Chondrocyte (in vitro differentiated cells): ENCODE results near the gene IL12RB2. TPM values are rescaled to one million over a fixed set of nuclear protein-coding genes. Genes with fewer than 3 reads are reported as not detected.

Experiments used
- DNase-seq: peaks from one replicate; pipeline ENCODE4 v3.0.0; 2021; ENCODE audit warnings: mixed read lengths, low spot score
- H3K27ac Mint-ChIP-seq: one replicate; pipeline ENCODE4 v1.8.0; 2021; ENCODE audit warnings: mild to moderate bottlenecking, moderate library complexity, mixed read lengths; ENCODE audit not compliant: unreplicated experiment
- H3K27me3 Mint-ChIP-seq: 2 replicates; pipeline ENCODE4 v1.8.0; 2021; ENCODE audit warnings: low read depth, mixed read lengths
- H3K36me3 Mint-ChIP-seq: 2 replicates; pipeline ENCODE4 v1.8.0; 2021; ENCODE audit warnings: low read depth, mixed read lengths
- H3K4me1 Mint-ChIP-seq: 2 replicates; pipeline ENCODE4 v1.8.0; 2021; ENCODE audit warnings: low read depth, mild to moderate bottlenecking, mixed read lengths
- H3K4me3 Mint-ChIP-seq: one replicate; pipeline ENCODE4 v1.8.0; 2021; ENCODE audit warnings: mild to moderate bottlenecking, moderate library complexity, mixed read lengths; ENCODE audit not compliant: unreplicated experiment
- H3K9me3 Mint-ChIP-seq: 2 replicates; pipeline ENCODE4 v1.8.0; 2021; ENCODE audit warnings: low read depth, mixed read lengths
- CTCF ChIP-seq: fragments of 200-600 bp; sonication (generic); IDR thresholded peaks from 2 replicates; pipeline ENCODE4 v1.5.0; 2021; ENCODE audit warnings: antibody characterized with exemption, mild to moderate bottlenecking, moderate library complexity
- total RNA-seq: library from RNA; stranded (reverse); gene quantifications from 3 replicates; pipeline ENCODE4 v1.2.1, GENCODE V29; 2021

Gene IL12RB2
- total RNA-seq, 1 donor from 2014 or later, result not detected

DNA sequence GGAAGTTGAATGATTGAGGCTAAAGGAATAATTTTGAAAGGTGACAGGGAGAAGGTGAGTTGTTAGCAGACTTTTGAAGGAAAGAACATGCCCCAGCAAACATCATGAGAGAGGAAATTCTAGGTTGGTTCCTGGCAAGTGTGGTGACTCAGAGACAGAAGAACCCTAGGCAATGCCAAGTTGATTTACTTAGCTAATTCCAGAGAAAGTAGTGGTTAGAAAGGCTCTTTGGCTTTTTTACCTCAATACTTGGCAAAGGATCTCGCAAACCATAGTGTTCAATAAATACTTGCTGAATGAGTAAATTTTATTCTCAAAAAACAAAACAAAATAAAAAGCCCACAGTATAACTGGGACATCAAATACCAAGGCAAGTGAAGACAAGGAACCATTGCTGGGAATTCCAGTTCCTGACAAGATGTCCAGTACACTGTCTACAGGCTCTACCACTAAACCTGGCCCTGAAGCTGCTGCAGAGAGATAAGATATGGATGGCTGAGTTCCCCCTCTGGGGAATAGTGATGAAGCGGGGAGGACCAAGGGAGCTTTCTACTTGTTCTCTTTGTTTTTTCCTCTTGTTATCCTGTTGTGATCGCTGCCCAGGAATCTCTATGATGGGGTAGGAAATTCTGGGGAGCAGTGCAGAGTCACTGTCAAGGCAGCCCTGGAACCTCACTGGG lies 48.2 kb downstream of the IL12RB2 start:
- H3K9me3 Mint-ChIP-seq, result no peaks in the 10 kb centered on the region
- H3K27me3 Mint-ChIP-seq, result no peaks in the 10 kb centered on the region
- peaks cover 13% of the 10 kb centered on the region for H3K4me1 Mint-ChIP-seq
- no peak for DNase-seq
- TF ChIP-seq CTCF, result no peak
- peak overlapping the region; percentile 52 for H3K27ac Mint-ChIP-seq
- no peak overlapping the region for H3K4me3 Mint-ChIP-seq
- H3K36me3 Mint-ChIP-seq, result peaks cover 3% of the 10 kb centered on the region

DNA sequence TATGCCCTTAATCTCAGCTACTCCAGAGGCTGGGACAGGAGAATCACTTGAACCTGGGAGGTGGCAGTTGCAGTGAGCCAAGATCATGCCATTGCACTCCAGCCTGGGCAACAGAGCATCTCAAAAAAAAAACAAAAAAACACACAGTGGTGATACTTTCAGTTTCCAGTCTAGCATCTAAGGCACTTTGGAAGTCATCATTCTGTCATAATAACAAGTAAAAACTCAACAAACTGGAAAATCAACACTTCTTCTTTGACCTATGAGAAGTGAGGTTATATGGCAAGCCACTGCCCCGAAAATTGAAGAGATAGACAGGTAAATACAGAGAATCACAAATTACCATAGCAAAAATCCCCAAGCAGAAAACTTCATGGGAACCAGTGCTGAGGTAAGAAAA lies 51.9 kb downstream of the IL12RB2 start:
- Mint-ChIP-seq H3K27me3 (no peaks in the 10 kb centered on the region), H3K9me3 (no peaks in the 10 kb centered on the region), H3K36me3 (no peaks in the 10 kb centered on the region), H3K4me1 (peaks cover 13% of the 10 kb centered on the region), H3K4me3 (no peak overlapping the region), H3K27ac (no peak overlapping the region)
- no peak for TF ChIP-seq CTCF
- DNase-seq, result no peak

- no peak overlapping the region for H3K27ac Mint-ChIP-seq
- DNase-seq, result no peak
- no peaks in the 10 kb centered on the region for H3K9me3 Mint-ChIP-seq
- H3K36me3 Mint-ChIP-seq, result no peaks in the 10 kb centered on the region
- peaks cover 4% of the 10 kb centered on the region for H3K4me1 Mint-ChIP-seq
- H3K4me3 Mint-ChIP-seq, result no peak overlapping the region
- no peak for TF ChIP-seq CTCF
- no peaks in the 10 kb centered on the region for H3K27me3 Mint-ChIP-seq
Observed at GRCh38 chr1:67361641-67362040, 54.0 kb downstream of the IL12RB2 start.

- TF ChIP-seq CTCF, result peak; percentile 29
- DNase-seq, result no peak
Observed at GRCh38 chr1:67367370-67368045, 59.8 kb downstream of the IL12RB2 start.

GRCh38 chr1:67368046-67368514 lies 60.4 kb downstream of the IL12RB2 start:
- H3K27me3 Mint-ChIP-seq, result no peaks in the 10 kb centered on the region
- no peaks in the 10 kb centered on the region for H3K36me3 Mint-ChIP-seq
- no peak for DNase-seq
- H3K4me3 Mint-ChIP-seq, result no peak overlapping the region
- no peaks in the 10 kb centered on the region for H3K9me3 Mint-ChIP-seq
- peaks cover 8% of the 10 kb centered on the region for H3K4me1 Mint-ChIP-seq
- H3K27ac Mint-ChIP-seq, result no peak overlapping the region
- TF ChIP-seq CTCF, result no peak

More at GRCh38 chr1:67367370-67368045, 59.8 kb downstream of the IL12RB2 start:
- Mint-ChIP-seq H3K36me3 (no peaks in the 10 kb centered on the region), H3K27me3 (no peaks in the 10 kb centered on the region), H3K4me1 (peaks cover 8% of the 10 kb centered on the region), H3K4me3 (no peak overlapping the region), H3K27ac (no peak overlapping the region), H3K9me3 (no peaks in the 10 kb centered on the region)
